Body of pancreas (tissue), 4 donors: ENCODE measurements around the gene ZNF284.

Experiments used
- POLR2A ChIP-seq, 3 donors: fragments of 450-650 bp; IDR thresholded peaks; one replicate each; pipeline ENCODE4 v1.6.1; 2016; ENCODE audit warnings: antibody characterized with exemption in 3 of 3, mild to moderate bottlenecking in 2 of 3
- TF ChIP-seq, protein P1 (sequence below), 7 experiments: fragments of 450-650 bp in 4 of 7; fragments of 200-600 bp in 3 of 7; sonication (generic) in 3 of 7; IDR thresholded peaks; one replicate each; pipeline ENCODE4 v1.5.1; 2016 to 2019; ENCODE audit warnings: antibody characterized with exemption in 7 of 7

DNA sequence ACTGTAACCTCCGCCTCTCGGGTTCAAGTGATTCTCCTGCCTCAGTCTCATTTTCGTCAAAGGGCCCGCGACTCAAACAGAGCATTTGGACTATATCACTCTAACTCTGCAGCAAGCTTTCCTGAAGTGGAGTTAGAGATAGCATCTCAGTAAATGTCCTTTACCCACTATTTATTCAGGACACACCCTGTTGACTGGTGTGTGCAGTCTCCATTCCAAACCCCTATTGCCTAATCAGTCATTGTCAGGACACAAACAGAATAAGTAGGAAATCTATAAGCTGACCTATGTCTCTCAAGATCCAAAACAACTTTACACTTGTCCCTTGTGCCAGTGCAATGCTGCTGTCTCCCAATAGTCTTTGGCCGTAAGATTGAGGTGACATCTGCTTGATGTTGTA lies 45.3 kb upstream of the ZNF284 start:
- TF ChIP-seq, protein P1, sequence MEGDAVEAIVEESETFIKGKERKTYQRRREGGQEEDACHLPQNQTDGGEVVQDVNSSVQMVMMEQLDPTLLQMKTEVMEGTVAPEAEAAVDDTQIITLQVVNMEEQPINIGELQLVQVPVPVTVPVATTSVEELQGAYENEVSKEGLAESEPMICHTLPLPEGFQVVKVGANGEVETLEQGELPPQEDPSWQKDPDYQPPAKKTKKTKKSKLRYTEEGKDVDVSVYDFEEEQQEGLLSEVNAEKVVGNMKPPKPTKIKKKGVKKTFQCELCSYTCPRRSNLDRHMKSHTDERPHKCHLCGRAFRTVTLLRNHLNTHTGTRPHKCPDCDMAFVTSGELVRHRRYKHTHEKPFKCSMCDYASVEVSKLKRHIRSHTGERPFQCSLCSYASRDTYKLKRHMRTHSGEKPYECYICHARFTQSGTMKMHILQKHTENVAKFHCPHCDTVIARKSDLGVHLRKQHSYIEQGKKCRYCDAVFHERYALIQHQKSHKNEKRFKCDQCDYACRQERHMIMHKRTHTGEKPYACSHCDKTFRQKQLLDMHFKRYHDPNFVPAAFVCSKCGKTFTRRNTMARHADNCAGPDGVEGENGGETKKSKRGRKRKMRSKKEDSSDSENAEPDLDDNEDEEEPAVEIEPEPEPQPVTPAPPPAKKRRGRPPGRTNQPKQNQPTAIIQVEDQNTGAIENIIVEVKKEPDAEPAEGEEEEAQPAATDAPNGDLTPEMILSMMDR (IDR thresholded peaks at IDR 0.05), result no peak
- TF ChIP-seq POLR2A (IDR thresholded peaks at IDR 0.05), result no peak
